Sigmoid colon (tissue), 7 donors: Measurements from ENCODE around the gene AANAT. TPM values are rescaled to one million over a fixed set of nuclear protein-coding genes. Genes with fewer than 3 reads are reported as not detected.

Experiments used
- DNase-seq: peaks from one replicate; pipeline ENCODE4 v3.0.0-alpha.2; 2019
- H3K27ac ChIP-seq, 4 donors: fragments of 200-600 bp; sonication (generic); one replicate each; pipeline ENCODE4 v1.5.1; 2016 to 2019; ENCODE audit warnings: mild to moderate bottlenecking in 1 of 4
- H3K27me3 ChIP-seq, 3 donors: fragments of 200-600 bp; sonication (generic); one replicate each; pipeline ENCODE4 v1.5.1; 2019; ENCODE audit warnings: mild to moderate bottlenecking in 1 of 3
- H3K36me3 ChIP-seq, 4 donors: fragments of 200-600 bp; sonication (generic); one replicate each; pipeline ENCODE4 v1.5.1; 2016 to 2019
- H3K4me1 ChIP-seq, 4 donors: fragments of 200-600 bp; sonication (generic); one replicate each; pipeline ENCODE4 v1.5.1; 2017 to 2019
- H3K4me3 ChIP-seq, 4 donors: fragments of 200-600 bp; sonication (generic); one replicate each; pipeline ENCODE4 v1.5.1; 2017 to 2019; ENCODE audit warnings: mild to moderate bottlenecking in 2 of 4, moderate library complexity in 1 of 4
- H3K9me3 ChIP-seq, 4 donors: fragments of 200-600 bp in 3 of 4; sonication (generic) in 3 of 4; one replicate each; pipeline versions ENCODE4 v1.5.1 to v1.6.1; 2013 to 2019
- EP300 ChIP-seq, 4 donors: sonication (generic); formaldehyde crosslinking; IDR thresholded peaks; one replicate each; pipeline ENCODE4 v1.6.1; 2017; ENCODE audit warnings: antibody characterized with exemption in 4 of 4
- POLR2A ChIP-seq, 2 donors: fragments of 450-650 bp; IDR thresholded peaks; one replicate each; pipeline ENCODE4 v1.6.1; 2016; ENCODE audit warnings: antibody characterized with exemption in 2 of 2, mild to moderate bottlenecking in 2 of 2, moderate library complexity in 2 of 2
- POLR2AphosphoS5 ChIP-seq, 4 donors: sonication (generic); formaldehyde crosslinking; IDR thresholded peaks; one replicate each; pipeline ENCODE4 v1.6.1; 2017; ENCODE audit warnings: antibody characterized with exemption in 4 of 4
- WGBS, 2 donors: extraction: QIAGEN DNeasy Blood & Tissue Kit; methylation state at CpG; one replicate each; pipeline ENCODE4 v1.1.7; 2013; 5-methylcytosine and 5-hydroxymethylcytosine counted together
- intact Hi-C: fragments of 100-400 bp; cut with DNase I; formaldehyde crosslinking; loops from one replicate; pipeline ENCODE4 v1.15.1; 2023
- polyA plus RNA-seq, 3 donors: library from polyadenylated mRNA; stranded (reverse); fragments of 200-250 nt; gene quantifications; one replicate each; pipeline ENCODE4 v1.2.3, GENCODE V29; 2013
- total RNA-seq, 4 donors: library from RNA; depleted of rRNA; stranded (reverse); fragments of >200 nt; gene quantifications; one replicate each; pipeline ENCODE4 v1.1.0, GENCODE V29; 2016
- TF ChIP-seq, protein P1 (sequence below), 4 experiments: fragments of 450-650 bp in 3 of 4; fragments of 200-600 bp in 1 of 4; IDR thresholded peaks; one replicate each; pipeline ENCODE4 v1.5.1; 2016 to 2019; ENCODE audit warnings: antibody characterized with exemption in 4 of 4, mild to moderate bottlenecking in 3 of 4, moderate library complexity in 2 of 4
- donor health status: healthy with polysubstance abuse.
- donor health status: Bipolar disorder and iron deficiency.
- donor health status: healthy.

AANAT gene
- not detected for total RNA-seq
- under 1 TPM in 1 of 3 donors, not detected in 2; 0.12 TPM for polyA plus RNA-seq

DNA sequence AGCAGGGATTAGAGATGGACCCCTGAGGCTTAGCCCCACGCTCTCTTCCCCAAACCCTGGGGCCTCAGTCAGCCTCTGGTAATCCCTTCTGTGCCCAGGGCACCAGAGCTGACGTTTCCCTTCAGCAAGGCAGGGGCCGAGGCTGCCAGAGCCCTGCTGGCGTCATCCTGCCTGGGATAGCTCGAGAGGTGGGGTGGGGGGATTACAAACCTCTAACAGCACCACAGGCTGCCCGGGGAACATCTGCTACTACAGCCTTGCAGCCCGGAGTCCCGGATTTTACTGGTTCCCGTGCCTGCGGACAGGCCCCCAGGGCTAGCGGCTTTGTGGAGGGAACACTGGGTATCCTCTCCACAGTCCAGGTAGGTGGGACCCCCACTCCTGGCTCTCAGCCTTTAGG is at the start of gene AANAT:
AANAT (plus strand) TSS at position 238 of the 400 bp plus-strand sequence. CDS start 1,144 bp downstream, outside the sequence.
- intact Hi-C loops, result no loop called here
- 75 to 81% methylated on average over 11 of the region's 11 CpGs for WGBS, 2 donors
- Histone ChIP-seq H3K27ac (no peak within 1 kb of the TSS), H3K9me3 (no peaks in the 10 kb centered on the region), H3K36me3 (no peaks in the 10 kb centered on the region), H3K4me3 (no peak within 1 kb of the TSS), H3K4me1 (no peaks in the 10 kb centered on the region), H3K27me3 (no peaks in the 10 kb centered on the region)
- no peak for TF ChIP-seq EP300 (IDR thresholded peaks at IDR 0.05)
- TF ChIP-seq POLR2AphosphoS5 (IDR thresholded peaks at IDR 0.05), result no peak
- TF ChIP-seq, protein P1, sequence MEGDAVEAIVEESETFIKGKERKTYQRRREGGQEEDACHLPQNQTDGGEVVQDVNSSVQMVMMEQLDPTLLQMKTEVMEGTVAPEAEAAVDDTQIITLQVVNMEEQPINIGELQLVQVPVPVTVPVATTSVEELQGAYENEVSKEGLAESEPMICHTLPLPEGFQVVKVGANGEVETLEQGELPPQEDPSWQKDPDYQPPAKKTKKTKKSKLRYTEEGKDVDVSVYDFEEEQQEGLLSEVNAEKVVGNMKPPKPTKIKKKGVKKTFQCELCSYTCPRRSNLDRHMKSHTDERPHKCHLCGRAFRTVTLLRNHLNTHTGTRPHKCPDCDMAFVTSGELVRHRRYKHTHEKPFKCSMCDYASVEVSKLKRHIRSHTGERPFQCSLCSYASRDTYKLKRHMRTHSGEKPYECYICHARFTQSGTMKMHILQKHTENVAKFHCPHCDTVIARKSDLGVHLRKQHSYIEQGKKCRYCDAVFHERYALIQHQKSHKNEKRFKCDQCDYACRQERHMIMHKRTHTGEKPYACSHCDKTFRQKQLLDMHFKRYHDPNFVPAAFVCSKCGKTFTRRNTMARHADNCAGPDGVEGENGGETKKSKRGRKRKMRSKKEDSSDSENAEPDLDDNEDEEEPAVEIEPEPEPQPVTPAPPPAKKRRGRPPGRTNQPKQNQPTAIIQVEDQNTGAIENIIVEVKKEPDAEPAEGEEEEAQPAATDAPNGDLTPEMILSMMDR (IDR thresholded peaks at IDR 0.05), result no peak
- TF ChIP-seq POLR2A (IDR thresholded peaks at IDR 0.05), result no peak
- DNase-seq, result no peak

DNA sequence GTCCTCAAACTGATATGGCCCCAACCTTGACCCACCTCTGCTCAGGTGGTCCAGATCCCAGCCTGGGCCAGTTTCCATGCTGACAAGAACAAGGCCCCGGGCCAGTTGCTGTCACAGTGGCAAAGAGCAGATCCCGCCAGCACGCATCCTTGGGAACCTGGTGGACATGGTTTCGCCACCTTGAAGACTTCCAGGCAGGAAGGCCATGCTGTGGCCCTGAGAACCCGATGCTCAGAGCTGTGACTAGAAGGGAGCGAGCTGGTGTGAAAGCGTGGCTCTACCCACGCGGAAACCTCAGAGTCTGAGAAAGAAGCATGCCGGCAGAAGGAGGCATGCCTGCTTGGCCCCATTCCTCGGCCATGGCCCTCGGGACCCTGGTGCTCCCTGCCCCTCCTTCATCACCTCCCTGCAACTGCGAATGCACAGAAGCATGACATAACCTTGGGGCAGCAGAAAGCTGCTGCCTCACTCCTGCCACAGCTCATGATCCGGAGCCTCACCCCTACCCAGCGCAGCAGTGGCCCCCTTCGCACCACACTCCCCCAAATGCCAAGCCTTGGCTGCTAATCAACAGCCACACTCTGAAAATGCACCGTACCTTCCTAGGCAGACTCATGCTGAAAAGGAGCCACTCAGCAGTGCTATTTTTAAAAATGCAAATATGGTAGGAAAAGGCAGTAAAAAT is 47.7 kb upstream of the AANAT start:
- H3K36me3 ChIP-seq, result no peaks in the 10 kb centered on the region
- no peak overlapping the region for H3K4me3 ChIP-seq
- no peak overlapping the region for H3K27ac ChIP-seq
- 89 to 96% methylated on average over 17 of the region's 17 CpGs for WGBS, 2 donors
- no peaks in the 10 kb centered on the region for H3K27me3 ChIP-seq
- H3K4me1 ChIP-seq, result peaks cover 0 to 26% (median 22%) of the 10 kb centered on the region in 4 donors
- no peaks in the 10 kb centered on the region for H3K9me3 ChIP-seq
- TF ChIP-seq, protein P1 (IDR thresholded peaks at IDR 0.05), result no peak
- TF ChIP-seq POLR2A (IDR thresholded peaks at IDR 0.05) (no peak), EP300 (IDR thresholded peaks at IDR 0.05) (no peak), POLR2AphosphoS5 (IDR thresholded peaks at IDR 0.05) (no peak)
- DNase-seq, result no peak
- intact Hi-C loops, result no loop called here

DNA sequence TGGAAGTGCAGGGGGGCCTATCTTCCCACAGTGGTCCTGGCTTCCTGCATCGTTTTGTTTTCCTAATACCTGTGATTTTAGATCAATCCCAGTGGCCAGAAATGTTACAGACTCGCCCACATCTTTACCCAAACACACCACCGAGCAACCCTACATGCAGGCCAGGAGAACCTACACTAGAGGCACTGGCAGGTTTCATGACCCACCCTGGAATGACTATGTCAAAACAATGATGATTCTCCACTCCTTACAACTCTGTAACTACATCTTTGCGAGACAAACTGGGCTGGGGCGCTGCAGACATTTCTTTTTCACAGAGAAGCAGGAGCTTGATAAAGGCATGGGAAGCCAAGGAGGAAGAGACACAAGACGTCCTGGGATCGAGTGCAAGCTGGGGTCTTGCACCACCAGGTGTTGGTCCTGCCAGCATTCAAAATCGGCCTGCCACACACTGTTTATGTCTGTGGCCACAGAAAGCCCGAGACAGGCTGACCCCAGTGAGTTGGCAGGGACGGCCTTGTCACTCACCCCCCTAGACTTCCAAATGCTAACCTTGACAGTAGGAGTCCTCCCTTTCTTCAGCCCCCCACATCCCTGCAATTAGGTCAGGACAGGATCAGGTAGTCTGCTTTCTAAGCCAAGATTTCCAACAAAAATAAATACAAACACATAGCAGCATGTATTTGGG is 46.9 kb upstream of the AANAT start:
- no peak for DNase-seq
- H3K4me1 ChIP-seq, result peaks cover 0 to 20% (median 16%) of the 10 kb centered on the region in 4 donors
- H3K27me3 ChIP-seq, result no peaks in the 10 kb centered on the region
- TF ChIP-seq, protein P1 (IDR thresholded peaks at IDR 0.05), result no peak
- no peak for TF ChIP-seq POLR2A (IDR thresholded peaks at IDR 0.05)
- no peak for TF ChIP-seq EP300 (IDR thresholded peaks at IDR 0.05)
- no peak for TF ChIP-seq POLR2AphosphoS5 (IDR thresholded peaks at IDR 0.05)
- no peak overlapping the region for H3K27ac ChIP-seq
- H3K9me3 ChIP-seq, result no peaks in the 10 kb centered on the region
- H3K36me3 ChIP-seq, result no peaks in the 10 kb centered on the region
- intact Hi-C loops, result no loop called here
- H3K4me3 ChIP-seq, result no peak overlapping the region
- WGBS, 2 donors, result 85 to 89% methylated on average over 10 of the region's 10 CpGs

DNA sequence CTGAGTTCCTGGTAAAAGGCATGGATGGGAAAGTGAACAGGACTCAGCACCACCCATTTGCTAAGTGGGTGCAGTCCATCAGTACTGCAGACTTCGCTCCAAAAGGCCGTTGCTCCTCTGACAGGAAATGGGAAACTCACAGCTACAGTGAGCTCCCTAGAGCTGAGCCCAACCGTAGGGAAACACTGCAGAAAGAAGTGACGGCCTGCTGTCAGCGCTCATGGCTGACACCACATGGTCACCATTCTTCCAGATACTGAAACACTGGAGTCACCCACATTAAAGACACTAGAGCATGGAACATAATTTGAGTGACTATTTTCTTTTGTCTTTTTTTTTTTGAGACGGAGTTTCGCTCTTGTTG is 46.4 kb upstream of the AANAT start:
- TF ChIP-seq, protein P1 (IDR thresholded peaks at IDR 0.05), result no peak
- TF ChIP-seq POLR2A (IDR thresholded peaks at IDR 0.05) (no peak), EP300 (IDR thresholded peaks at IDR 0.05) (no peak), POLR2AphosphoS5 (IDR thresholded peaks at IDR 0.05) (no peak)
- intact Hi-C loops, result no loop called here
- 73 to 75% methylated on average over 7 of the region's 7 CpGs for WGBS, 2 donors
- Histone ChIP-seq H3K27ac (no peak overlapping the region), H3K36me3 (no peaks in the 10 kb centered on the region), H3K27me3 (no peaks in the 10 kb centered on the region), H3K4me3 (no peak overlapping the region), H3K9me3 (no peaks in the 10 kb centered on the region), H3K4me1 (peaks cover 0 to 20% (median 16%) of the 10 kb centered on the region in 4 donors)
- no peak for DNase-seq
